Thoracic aorta (tissue), 2 donors: ENCODE measurements around the gene TBX6. TPM values are rescaled to one million over a fixed set of nuclear protein-coding genes. Genes with fewer than 3 reads are reported as not detected.

Experiments used
- ATAC-seq: fragments of 150-250 bp; one replicate; pipeline ENCODE4 v1.8.0; 2017; ENCODE audit warnings: low read depth; ENCODE audit not compliant: insufficient number of reproducible peaks, low FRiP score
- DNase-seq: peaks from one replicate; pipeline ENCODE4 v3.0.0-alpha.2; 2020; ENCODE audit warnings: low spot score
- H3K27ac ChIP-seq, 2 donors: fragments of 200-600 bp; sonication (generic); 1 replicate in 1 of 2; 2 replicates in 1 of 2; pipeline ENCODE4 v1.5.1; 2016; ENCODE audit warnings: mild to moderate bottlenecking in 2 of 2, moderate library complexity in 2 of 2
- H3K27me3 ChIP-seq: fragments of 200-600 bp; sonication (generic); replicated peaks from 2 replicates; pipeline ENCODE4 v1.6.0; 2016; ENCODE audit warnings: mild to moderate bottlenecking; ENCODE audit not compliant: insufficient read depth
- H3K36me3 ChIP-seq: fragments of 200-600 bp; sonication (generic); one replicate; pipeline ENCODE4 v1.5.1; 2016
- H3K4me1 ChIP-seq, 2 donors: fragments of 200-600 bp; sonication (generic); 1 replicate in 1 of 2; 2 replicates in 1 of 2; pipeline versions ENCODE4 v1.5.1 to v1.6.0; 2016; ENCODE audit warnings: low read depth in 2 of 2, mild to moderate bottlenecking in 1 of 2; ENCODE audit not compliant: control insufficient read depth in 1 of 2
- H3K4me3 ChIP-seq: fragments of 200-600 bp; sonication (generic); 2 replicates; pipeline ENCODE4 v1.5.1; 2016; ENCODE audit warnings: mild to moderate bottlenecking
- H3K9me3 ChIP-seq: fragments of 200-600 bp; sonication (generic); 2 replicates; pipeline ENCODE4 v1.5.1; 2016
- total RNA-seq, 2 donors: library from RNA; depleted of rRNA; stranded (reverse); fragments of >200 nt; gene quantifications; one replicate each; pipeline versions ENCODE4 v1.1.0 to v1.2.3, GENCODE V29; 2016
- TF ChIP-seq, protein P1 (sequence below): fragments of 200-600 bp; sonication (generic); IDR thresholded peaks from one replicate; pipeline ENCODE4 v1.5.1; 2019; ENCODE audit warnings: antibody characterized with exemption

TBX6 gene
- total RNA-seq, 2 donors from 2014 or later = 0.56 TPM; not detected in 1

DNA sequence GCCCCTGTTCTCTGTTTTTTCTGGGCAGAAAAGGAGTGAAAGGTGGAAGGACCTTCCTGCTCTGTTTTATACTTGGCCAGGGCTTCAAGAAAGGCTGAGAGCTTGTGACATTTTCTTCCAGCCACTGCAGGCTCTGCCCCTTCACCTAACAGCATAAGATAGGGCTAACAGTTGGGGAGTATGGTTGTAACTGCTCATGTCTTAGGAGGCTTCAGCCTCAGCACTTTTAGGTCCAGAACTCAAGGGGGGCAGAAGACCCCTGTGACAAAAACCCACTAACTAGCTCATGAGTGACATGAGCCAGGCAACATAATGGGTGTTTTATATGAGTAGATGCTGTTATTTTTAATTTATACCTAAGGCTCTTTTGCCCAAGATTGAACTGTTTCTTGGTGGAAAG is 21.2 kb downstream of the TBX6 start:
- Histone ChIP-seq H3K27me3 (no peaks in the 10 kb centered on the region), H3K9me3 (no peaks in the 10 kb centered on the region), H3K27ac (no peak overlapping the region), H3K4me1 (peaks cover 27 to 51% of the 10 kb centered on the region in 2 donors), H3K4me3 (no peak overlapping the region), H3K36me3 (peaks cover 53% of the 10 kb centered on the region)
- no peak for DNase-seq
- no peak for ATAC-seq
- TF ChIP-seq, protein P1, sequence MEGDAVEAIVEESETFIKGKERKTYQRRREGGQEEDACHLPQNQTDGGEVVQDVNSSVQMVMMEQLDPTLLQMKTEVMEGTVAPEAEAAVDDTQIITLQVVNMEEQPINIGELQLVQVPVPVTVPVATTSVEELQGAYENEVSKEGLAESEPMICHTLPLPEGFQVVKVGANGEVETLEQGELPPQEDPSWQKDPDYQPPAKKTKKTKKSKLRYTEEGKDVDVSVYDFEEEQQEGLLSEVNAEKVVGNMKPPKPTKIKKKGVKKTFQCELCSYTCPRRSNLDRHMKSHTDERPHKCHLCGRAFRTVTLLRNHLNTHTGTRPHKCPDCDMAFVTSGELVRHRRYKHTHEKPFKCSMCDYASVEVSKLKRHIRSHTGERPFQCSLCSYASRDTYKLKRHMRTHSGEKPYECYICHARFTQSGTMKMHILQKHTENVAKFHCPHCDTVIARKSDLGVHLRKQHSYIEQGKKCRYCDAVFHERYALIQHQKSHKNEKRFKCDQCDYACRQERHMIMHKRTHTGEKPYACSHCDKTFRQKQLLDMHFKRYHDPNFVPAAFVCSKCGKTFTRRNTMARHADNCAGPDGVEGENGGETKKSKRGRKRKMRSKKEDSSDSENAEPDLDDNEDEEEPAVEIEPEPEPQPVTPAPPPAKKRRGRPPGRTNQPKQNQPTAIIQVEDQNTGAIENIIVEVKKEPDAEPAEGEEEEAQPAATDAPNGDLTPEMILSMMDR = no peak

DNA sequence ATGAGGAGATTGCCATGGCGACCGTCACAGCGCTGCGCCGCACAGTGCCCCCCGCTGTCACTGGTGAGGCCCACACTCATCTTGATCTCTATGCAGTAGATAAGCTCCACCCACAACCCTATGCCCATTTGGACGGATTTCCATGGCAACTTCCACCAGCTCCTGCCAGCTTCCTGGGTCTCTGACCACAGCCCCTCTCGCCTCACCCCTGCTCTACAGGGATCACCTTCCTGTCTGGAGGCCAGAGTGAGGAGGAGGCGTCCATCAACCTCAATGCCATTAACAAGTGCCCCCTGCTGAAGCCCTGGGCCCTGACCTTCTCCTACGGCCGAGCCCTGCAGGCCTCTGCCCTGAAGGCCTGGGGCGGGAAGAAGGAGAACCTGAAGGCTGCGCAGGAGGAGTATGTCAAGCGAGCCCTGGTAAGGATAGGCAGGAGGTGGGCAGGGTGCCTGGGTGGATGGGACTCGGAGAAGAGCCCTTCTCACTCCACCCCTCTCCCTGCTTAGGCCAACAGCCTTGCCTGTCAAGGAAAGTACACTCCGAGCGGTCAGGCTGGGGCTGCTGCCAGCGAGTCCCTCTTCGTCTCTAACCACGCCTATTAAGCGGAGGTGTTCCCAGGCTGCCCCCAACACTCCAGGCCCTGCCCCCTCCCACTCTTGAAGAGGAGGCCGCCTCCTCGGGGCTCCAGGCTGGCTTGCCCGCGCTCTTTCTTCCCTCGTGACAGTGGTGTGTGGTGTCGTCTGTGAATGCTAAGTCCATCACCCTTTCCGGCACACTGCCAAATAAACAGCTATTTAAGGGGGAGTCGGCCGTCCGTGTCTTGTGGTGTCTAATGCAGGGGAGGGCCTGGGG is 21.9 kb downstream of the TBX6 start:
- ATAC-seq (no peak), DNase-seq (no peak)
- Histone ChIP-seq H3K4me1 (peaks cover 23 to 45% of the 10 kb centered on the region in 2 donors), H3K36me3 (peaks cover 53% of the 10 kb centered on the region), H3K27ac (no peak overlapping the region), H3K27me3 (no peaks in the 10 kb centered on the region), H3K9me3 (no peaks in the 10 kb centered on the region), H3K4me3 (no peak overlapping the region)
- TF ChIP-seq, protein P1 = no peak

DNA sequence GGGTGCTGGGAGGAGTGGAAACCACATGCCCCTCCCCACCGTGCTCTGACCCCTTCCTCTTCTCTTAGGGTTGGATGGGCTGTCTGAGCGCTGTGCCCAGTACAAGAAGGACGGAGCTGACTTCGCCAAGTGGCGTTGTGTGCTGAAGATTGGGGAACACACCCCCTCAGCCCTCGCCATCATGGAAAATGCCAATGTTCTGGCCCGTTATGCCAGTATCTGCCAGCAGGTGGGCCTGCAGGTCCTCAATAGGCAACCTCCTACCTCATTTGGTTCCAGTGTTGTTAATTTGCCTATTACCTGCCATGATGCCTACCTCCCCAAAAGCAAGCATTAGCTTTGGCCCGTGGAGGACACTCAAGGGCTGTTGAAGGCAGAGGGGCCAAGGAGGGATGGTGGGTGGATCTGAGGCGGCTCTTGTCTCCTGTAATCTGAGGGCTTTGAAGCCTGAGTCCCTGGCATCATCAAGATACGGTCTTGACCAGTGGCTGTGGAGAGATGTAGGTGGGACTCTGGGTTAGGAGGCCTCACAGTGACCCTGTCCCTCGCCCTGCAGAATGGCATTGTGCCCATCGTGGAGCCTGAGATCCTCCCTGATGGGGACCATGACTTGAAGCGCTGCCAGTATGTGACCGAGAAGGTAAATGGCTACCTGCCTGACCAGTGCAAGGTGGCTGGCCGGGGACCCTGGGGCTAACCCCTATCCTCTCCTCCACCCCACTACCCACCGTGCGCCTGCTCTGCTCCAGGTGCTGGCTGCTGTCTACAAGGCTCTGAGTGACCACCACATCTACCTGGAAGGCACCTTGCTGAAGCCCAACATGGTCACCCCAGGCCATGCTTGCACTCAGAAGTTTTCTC is 22.7 kb downstream of the TBX6 start:
- H3K27me3 ChIP-seq = no peaks in the 10 kb centered on the region
- TF ChIP-seq, protein P1 = peak; percentile 34
- peaks cover 53% of the 10 kb centered on the region for H3K36me3 ChIP-seq
- peaks cover 23 to 43% of the 10 kb centered on the region in 2 donors for H3K4me1 ChIP-seq
- peak overlapping the region; percentile 20 to 44 for H3K27ac ChIP-seq
- H3K4me3 ChIP-seq = no peak overlapping the region
- H3K9me3 ChIP-seq = no peaks in the 10 kb centered on the region
- DNase-seq (no peak), ATAC-seq (no peak)

DNA sequence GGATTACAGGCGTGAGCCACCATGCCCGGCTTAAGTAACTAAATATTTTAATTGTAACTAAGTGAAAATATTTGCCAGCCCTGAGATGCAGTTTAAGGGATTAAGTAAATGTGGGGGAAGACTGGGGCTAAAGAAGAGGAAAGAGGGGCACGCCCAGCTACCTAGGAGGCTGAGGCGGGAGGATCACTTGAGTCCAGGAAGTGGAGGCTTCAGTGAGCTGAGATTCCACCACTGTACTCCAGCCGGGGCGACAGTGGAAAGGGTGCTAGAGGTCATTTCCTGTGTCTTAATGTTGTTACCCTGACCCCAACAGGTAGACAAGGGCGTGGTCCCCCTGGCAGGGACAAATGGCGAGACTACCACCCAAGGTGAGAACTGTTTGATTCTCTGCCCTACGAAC is 23.4 kb downstream of the TBX6 start:
- DNase-seq = no peak
- peaks cover 53% of the 10 kb centered on the region for H3K36me3 ChIP-seq
- H3K27ac ChIP-seq = peak overlapping the region; percentile 20 to 44
- H3K9me3 ChIP-seq = no peaks in the 10 kb centered on the region
- H3K4me1 ChIP-seq = peaks cover 27 to 49% of the 10 kb centered on the region in 2 donors
- no peak for ATAC-seq
- no peaks in the 10 kb centered on the region for H3K27me3 ChIP-seq
- H3K4me3 ChIP-seq = no peak overlapping the region
- TF ChIP-seq, protein P1 = no peak

DNA sequence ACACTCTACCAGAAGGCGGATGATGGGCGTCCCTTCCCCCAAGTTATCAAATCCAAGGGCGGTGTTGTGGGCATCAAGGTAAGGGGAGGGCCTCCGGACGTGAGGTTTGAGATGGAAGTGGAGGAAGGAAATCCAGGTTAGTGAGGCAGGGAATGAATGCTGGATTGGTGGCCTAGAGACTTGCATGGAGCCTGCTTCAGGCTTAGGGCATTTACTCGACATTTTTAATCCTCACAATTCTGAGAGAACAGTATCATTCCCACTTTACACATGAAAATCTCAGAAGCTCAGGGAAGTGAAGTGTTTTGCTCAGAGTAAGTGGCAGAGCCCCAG is 24.2 kb downstream of the TBX6 start:
- Histone ChIP-seq H3K27ac (peak overlapping the region in 1 of 2 donors; percentile 98), H3K9me3 (no peaks in the 10 kb centered on the region), H3K36me3 (peaks cover 53% of the 10 kb centered on the region), H3K4me3 (peak overlapping the region; percentile 81), H3K4me1 (peaks cover 31 to 57% of the 10 kb centered on the region in 2 donors), H3K27me3 (no peaks in the 10 kb centered on the region)
- ATAC-seq (no peak), DNase-seq (no peak)
- TF ChIP-seq, protein P1 = no peak
